ENCODE measurements around the gene SERPINE2. TPM values are rescaled to one million over a fixed set of nuclear protein-coding genes. Genes with fewer than 3 reads are reported as not detected.

SERPINE2 gene
- total RNA-seq, 1 donor, result 242 TPM

DNA sequence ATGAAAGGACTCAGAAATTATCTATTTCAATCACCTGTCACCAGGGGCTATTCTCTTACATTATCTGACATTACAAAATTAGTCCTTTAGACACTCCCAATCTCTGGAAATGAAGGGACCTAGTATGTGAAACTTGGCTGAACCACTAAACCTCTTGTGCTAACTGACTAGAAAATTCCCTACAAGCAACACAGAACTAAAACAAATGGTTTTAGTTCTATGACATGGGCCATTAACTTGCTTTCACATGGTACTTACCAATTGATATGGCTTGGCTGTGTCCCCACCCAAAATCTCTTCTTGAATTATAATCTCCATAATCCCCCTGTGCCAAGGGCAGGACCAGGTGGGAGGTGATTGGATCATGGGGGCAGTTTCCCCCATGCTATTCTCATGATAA lies 16.6 kb downstream of the SERPINE2 start:
- H3K4me3 ChIP-seq (ENCODE audit: low read depth, low read length), result no peak overlapping the region
- DNase-seq (ENCODE audit: low read depth), result no peak
- TF ChIP-seq, protein P1, sequence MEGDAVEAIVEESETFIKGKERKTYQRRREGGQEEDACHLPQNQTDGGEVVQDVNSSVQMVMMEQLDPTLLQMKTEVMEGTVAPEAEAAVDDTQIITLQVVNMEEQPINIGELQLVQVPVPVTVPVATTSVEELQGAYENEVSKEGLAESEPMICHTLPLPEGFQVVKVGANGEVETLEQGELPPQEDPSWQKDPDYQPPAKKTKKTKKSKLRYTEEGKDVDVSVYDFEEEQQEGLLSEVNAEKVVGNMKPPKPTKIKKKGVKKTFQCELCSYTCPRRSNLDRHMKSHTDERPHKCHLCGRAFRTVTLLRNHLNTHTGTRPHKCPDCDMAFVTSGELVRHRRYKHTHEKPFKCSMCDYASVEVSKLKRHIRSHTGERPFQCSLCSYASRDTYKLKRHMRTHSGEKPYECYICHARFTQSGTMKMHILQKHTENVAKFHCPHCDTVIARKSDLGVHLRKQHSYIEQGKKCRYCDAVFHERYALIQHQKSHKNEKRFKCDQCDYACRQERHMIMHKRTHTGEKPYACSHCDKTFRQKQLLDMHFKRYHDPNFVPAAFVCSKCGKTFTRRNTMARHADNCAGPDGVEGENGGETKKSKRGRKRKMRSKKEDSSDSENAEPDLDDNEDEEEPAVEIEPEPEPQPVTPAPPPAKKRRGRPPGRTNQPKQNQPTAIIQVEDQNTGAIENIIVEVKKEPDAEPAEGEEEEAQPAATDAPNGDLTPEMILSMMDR (IDR thresholded peaks at IDR 0.05; ENCODE audit: insufficient read depth, low read depth, low read length), result no peak

DNA sequence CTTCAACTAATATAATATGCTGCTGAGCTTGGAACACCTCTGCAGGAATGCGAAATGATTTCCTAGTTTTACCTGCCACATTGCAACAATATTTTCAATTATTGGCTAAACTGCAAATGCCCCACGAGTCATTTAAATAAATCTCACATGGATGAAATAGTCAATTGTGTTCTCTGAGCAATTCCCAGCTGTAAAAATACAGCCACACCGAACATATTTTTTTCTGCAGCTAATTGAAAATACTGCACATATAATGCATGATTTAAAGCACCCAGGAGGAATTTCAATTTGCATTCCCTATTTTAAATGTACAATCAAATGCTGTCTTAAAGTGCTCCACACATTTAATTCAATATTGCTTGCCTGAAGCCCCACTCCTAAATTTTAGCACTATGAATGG lies 18.6 kb downstream of the SERPINE2 start:
- TF ChIP-seq, protein P1 (IDR thresholded peaks at IDR 0.05; ENCODE audit: insufficient read depth, low read depth, low read length), result no peak
- no peak for DNase-seq (ENCODE audit: low read depth)
- H3K4me3 ChIP-seq (ENCODE audit: low read depth, low read length), result no peak overlapping the region

DNA sequence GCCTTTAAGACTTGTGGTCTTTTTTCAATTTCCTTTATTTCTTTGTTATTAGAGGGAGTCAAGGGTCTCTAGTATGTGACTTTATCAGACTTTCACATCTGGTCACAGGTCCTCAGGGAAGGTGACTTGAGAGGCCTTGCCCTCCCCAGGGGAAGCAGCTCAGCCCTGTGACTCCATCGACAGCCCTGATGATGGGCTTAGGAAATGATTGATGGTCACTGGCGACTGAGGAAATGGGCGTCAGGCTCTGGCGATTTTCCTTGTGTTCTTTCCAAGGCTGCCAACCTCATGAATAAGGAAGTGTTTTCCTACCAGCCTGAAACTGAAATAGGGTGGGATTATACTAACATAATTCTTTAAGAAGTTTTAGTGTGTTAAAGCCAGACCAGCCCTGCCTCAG lies 21.1 kb downstream of the SERPINE2 start:
- TF ChIP-seq, protein P1 (IDR thresholded peaks at IDR 0.05; ENCODE audit: insufficient read depth, low read depth, low read length), result no peak
- DNase-seq (ENCODE audit: low read depth), result no peak
- no peak overlapping the region for H3K4me3 ChIP-seq (ENCODE audit: low read depth, low read length)

DNA sequence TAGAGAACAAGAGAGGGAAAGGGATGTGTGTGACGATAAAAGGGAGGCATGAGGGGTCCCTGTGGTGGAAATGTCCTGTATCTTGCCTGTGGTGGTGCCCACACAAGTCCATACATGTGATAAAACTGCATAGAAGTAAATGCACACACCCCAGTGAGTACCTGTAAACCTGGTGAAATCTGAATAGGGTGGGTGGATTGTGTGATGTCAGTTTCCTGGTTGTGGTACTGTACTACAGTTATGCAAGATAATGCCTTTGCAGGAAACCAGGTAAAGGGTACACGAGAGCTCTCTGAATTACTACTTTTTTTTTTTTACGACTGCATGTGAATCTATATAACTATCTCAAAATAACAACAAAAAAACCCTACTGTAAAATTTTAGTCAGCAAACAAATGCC lies 22.1 kb downstream of the SERPINE2 start:
- H3K4me3 ChIP-seq (ENCODE audit: low read depth, low read length), result no peak overlapping the region
- TF ChIP-seq, protein P1 (IDR thresholded peaks at IDR 0.05; ENCODE audit: insufficient read depth, low read depth, low read length), result no peak
- no peak for DNase-seq (ENCODE audit: low read depth)

DNA sequence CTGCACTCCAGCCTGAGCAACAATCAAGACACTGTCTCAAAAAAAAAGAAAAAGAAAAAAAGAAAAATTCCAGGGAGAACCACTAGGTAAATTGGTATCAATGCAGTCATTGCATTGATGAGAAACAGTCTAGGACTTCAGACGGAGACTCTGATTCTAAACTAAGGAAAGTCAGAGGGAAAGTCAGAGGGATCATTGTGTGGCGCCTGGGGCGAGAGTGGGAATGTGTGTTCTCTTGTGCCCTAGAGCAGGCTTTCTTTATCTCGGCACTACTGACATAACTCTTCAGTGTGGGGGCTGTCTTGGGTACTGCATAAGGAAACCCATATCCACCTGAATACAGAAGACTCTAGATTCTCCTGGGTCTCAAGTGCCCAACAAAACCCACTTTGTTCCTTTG lies 24.8 kb downstream of the SERPINE2 start:
- TF ChIP-seq, protein P1 (IDR thresholded peaks at IDR 0.05; ENCODE audit: insufficient read depth, low read depth, low read length), result no peak
- no peak overlapping the region for H3K4me3 ChIP-seq (ENCODE audit: low read depth, low read length)
- no peak for DNase-seq (ENCODE audit: low read depth)

DNA sequence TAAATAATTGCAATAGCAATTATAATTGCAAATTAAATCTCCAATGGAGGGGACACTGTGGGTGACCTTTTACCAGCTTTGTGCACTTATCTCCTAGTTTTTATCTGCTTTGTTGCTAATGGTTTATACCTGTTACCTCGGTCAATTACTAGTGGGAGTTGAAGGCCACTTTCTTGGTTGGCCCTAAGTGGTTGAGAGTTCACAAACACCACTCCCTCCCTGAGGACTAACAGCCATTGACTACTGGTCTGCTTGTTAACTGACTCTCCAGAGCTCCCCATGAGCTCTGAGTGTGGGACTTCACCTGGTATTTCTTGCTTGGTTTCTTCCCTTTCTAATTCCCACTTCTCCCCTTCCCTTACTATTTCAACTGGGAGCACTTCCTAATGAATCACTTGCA lies 27.2 kb downstream of the SERPINE2 start:
- H3K4me3 ChIP-seq (ENCODE audit: low read depth, low read length), result no peak overlapping the region
- TF ChIP-seq, protein P1 (IDR thresholded peaks at IDR 0.05; ENCODE audit: insufficient read depth, low read depth, low read length), result no peak
- DNase-seq (ENCODE audit: low read depth), result no peak

DNA sequence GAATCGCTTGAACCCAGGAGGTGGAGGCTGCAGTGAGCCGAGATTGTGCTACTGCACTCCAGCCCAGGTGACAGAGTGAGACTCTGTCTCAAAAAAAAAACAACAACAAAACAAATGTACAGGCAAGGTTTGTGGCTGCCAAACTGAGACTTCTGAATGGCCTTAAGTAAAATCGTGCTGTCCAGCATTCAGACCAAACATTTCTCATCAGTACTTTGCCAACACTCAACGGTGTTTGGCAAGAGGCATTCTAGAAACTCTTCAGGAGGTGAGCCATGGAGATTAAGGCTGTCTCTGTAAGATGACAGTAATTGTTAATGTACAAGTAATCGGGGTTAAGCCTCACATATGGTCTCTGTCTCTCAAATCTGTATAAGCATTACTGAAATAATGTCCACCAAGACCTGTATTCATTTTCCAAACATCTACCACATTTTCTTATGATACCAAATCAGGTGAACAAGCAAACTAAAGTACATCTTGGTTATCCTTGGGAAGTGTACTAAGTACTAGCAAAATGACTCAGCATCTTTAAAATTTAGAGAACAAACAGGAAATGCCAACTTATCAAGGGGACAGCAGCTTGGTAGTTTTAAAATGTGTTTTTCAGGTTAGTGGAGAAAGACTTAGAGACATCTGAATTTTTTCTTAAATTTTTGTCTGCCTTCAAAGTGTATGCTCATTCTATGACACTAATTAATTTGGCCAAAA lies 29.3 kb downstream of the SERPINE2 start:
- H3K4me3 ChIP-seq (ENCODE audit: low read depth, low read length), result no peak overlapping the region
- DNase-seq (ENCODE audit: low read depth), result peak; percentile 57
- TF ChIP-seq, protein P1 (IDR thresholded peaks at IDR 0.05; ENCODE audit: insufficient read depth, low read depth, low read length), result no peak

All from fibroblast of villous mesenchyme (primary cell).